ENCODE measurements around the gene LIMK1. TPM values are rescaled to one million over a fixed set of nuclear protein-coding genes. Genes with fewer than 3 reads are reported as not detected.
"Not testable (repeated sequence)": the region's sequence is repeated elsewhere in the genome, so short reads cannot be mapped to it uniquely, and the experiment has no call there.

Gene LIMK1
- total RNA-seq, 1 donor from 2014 or later: 51.0 TPM

- H3K4me1 Mint-ChIP-seq (ENCODE audit: unreplicated experiment): peaks cover 18% of the 10 kb centered on the region
- peaks cover 7% of the 10 kb centered on the region for H3K27me3 Mint-ChIP-seq (ENCODE audit: unreplicated experiment)
- TF ChIP-seq CTCF (IDR thresholded peaks at IDR 0.05; ENCODE audit: unreplicated experiment): no peak
- DNase-seq (ENCODE audit: low spot score): no peak
- H3K36me3 Mint-ChIP-seq (ENCODE audit: low read depth, unreplicated experiment): no peaks in the 10 kb centered on the region
- no peak overlapping the region for H3K4me3 Mint-ChIP-seq (ENCODE audit: unreplicated experiment)
- H3K27ac Mint-ChIP-seq (ENCODE audit: unreplicated experiment): no peak overlapping the region
- no peaks in the 10 kb centered on the region for H3K9me3 Mint-ChIP-seq (ENCODE audit: unreplicated experiment)
Observed at GRCh38 chr7:74044366-74045350, 38.9 kb upstream of the LIMK1 start.

GRCh38 chr7:74046581-74046980 is 37.0 kb upstream of the LIMK1 start:
- not testable (repeated sequence) for H3K27me3 Mint-ChIP-seq (ENCODE audit: unreplicated experiment); H3K27ac Mint-ChIP-seq (ENCODE audit: unreplicated experiment); H3K9me3 Mint-ChIP-seq (ENCODE audit: unreplicated experiment); H3K36me3 Mint-ChIP-seq (ENCODE audit: low read depth, unreplicated experiment); H3K4me1 Mint-ChIP-seq (ENCODE audit: unreplicated experiment); DNase-seq (ENCODE audit: low spot score); H3K4me3 Mint-ChIP-seq (ENCODE audit: unreplicated experiment)

- Mint-ChIP-seq H3K27ac (ENCODE audit: unreplicated experiment) (no peak overlapping the region), H3K27me3 (ENCODE audit: unreplicated experiment) (no peaks in the 10 kb centered on the region), H3K4me3 (ENCODE audit: unreplicated experiment) (peak overlapping the region; percentile 47)
Observed at GRCh38 chr7:74047804-74048380, 35.7 kb upstream of the LIMK1 start.

GRCh38 chr7:74048999-74049599 is 34.5 kb upstream of the LIMK1 start:
- Mint-ChIP-seq H3K4me3 (ENCODE audit: unreplicated experiment) (no peak overlapping the region), H3K36me3 (ENCODE audit: low read depth, unreplicated experiment) (peaks cover 14% of the 10 kb centered on the region), H3K9me3 (ENCODE audit: unreplicated experiment) (no peaks in the 10 kb centered on the region), H3K27ac (ENCODE audit: unreplicated experiment) (no peak overlapping the region), H3K4me1 (ENCODE audit: unreplicated experiment) (peaks cover 3% of the 10 kb centered on the region), H3K27me3 (ENCODE audit: unreplicated experiment) (peaks cover 4% of the 10 kb centered on the region)
- DNase-seq (ENCODE audit: low spot score): no peak
- no peak for TF ChIP-seq CTCF (IDR thresholded peaks at IDR 0.05; ENCODE audit: unreplicated experiment)

More at GRCh38 chr7:74047804-74048380, 35.7 kb upstream of the LIMK1 start:
- Mint-ChIP-seq H3K36me3 (ENCODE audit: low read depth, unreplicated experiment) (peaks cover 4% of the 10 kb centered on the region), H3K4me1 (ENCODE audit: unreplicated experiment) (peaks cover 7% of the 10 kb centered on the region), H3K9me3 (ENCODE audit: unreplicated experiment) (no peaks in the 10 kb centered on the region)
- TF ChIP-seq CTCF (IDR thresholded peaks at IDR 0.05; ENCODE audit: unreplicated experiment): no peak
- DNase-seq (ENCODE audit: low spot score): no peak

- Mint-ChIP-seq H3K36me3 (ENCODE audit: low read depth, unreplicated experiment) (peaks cover 16% of the 10 kb centered on the region), H3K9me3 (ENCODE audit: unreplicated experiment) (no peaks in the 10 kb centered on the region), H3K27me3 (ENCODE audit: unreplicated experiment) (peaks cover 4% of the 10 kb centered on the region), H3K27ac (ENCODE audit: unreplicated experiment) (no peak overlapping the region), H3K4me3 (ENCODE audit: unreplicated experiment) (no peak overlapping the region), H3K4me1 (ENCODE audit: unreplicated experiment) (no peaks in the 10 kb centered on the region)
- DNase-seq (ENCODE audit: low spot score): no peak
- TF ChIP-seq CTCF (IDR thresholded peaks at IDR 0.05; ENCODE audit: unreplicated experiment): no peak
Observed at GRCh38 chr7:74049997-74050798, 33.4 kb upstream of the LIMK1 start.

Data from endothelial cell (in vitro differentiated cells).